AG09319 (cell line): ENCODE results near the gene POU2F3.

ENCODE experiments used
- DNase-seq: peaks from one replicate; pipeline ENCODE4 v3.0.0-alpha.2; 2010; ENCODE audit warnings: low read depth; ENCODE audit errors: extremely low read depth
- CTCF ChIP-seq: IDR thresholded peaks from 2 replicates; pipeline ENCODE4 v1.5.1; 2011; ENCODE audit warnings: low read depth, mild to moderate bottlenecking, inconsistent platforms, low read length, moderate library complexity

Gene POU2F3

GRCh38 chr11:120358729-120359128, 118.8 kb downstream of the POU2F3 start:
- TF ChIP-seq CTCF, result no peak
- DNase-seq, result no peak

GRCh38 chr11:120363436-120363835, 123.5 kb downstream of the POU2F3 start:
- TF ChIP-seq CTCF, result no peak

GRCh38 chr11:120365512-120365911, 125.6 kb downstream of the POU2F3 start:
- DNase-seq, result no peak
- no peak for TF ChIP-seq CTCF

More at GRCh38 chr11:120363436-120363835, 123.5 kb downstream of the POU2F3 start:
- no peak for DNase-seq
